Lower lobe of right lung (tissue), 2 donors: Measurements from ENCODE around the gene THAP2. TPM values are rescaled to one million over a fixed set of nuclear protein-coding genes. Genes with fewer than 3 reads are reported as not detected.

Source experiments
- ATAC-seq, 2 donors: fragments of 200-7000 bp; cut with Tn5 transposase; one replicate each; pipeline ENCODE4 v1.9.1; 2020 to 2022; ENCODE audit warnings: mild to moderate bottlenecking in 2 of 2, moderate library complexity in 2 of 2
- DNase-seq: peaks from one replicate; pipeline ENCODE4 v3.0.0-alpha.2; 2020
- H3K27ac ChIP-seq: fragments of 200-600 bp; one replicate; pipeline ENCODE4 v1.8.0; 2022
- H3K27me3 ChIP-seq: fragments of 200-600 bp; one replicate; pipeline ENCODE4 v1.8.0; 2022; ENCODE audit warnings: low read depth
- H3K36me3 ChIP-seq: fragments of 200-600 bp; one replicate; pipeline ENCODE4 v1.8.0; 2022; ENCODE audit warnings: mild to moderate bottlenecking
- H3K4me1 ChIP-seq: fragments of 200-600 bp; one replicate; pipeline ENCODE4 v1.8.0; 2022
- H3K4me3 ChIP-seq: fragments of 200-600 bp; one replicate; pipeline ENCODE4 v1.8.0; 2022; ENCODE audit warnings: mild to moderate bottlenecking
- H3K9me3 ChIP-seq: fragments of 200-600 bp; one replicate; pipeline ENCODE4 v1.8.0; 2022
- CTCF ChIP-seq: fragments of 200-600 bp; IDR thresholded peaks from one replicate; pipeline ENCODE4 v1.8.0; 2022; ENCODE audit warnings: antibody characterized with exemption, mild to moderate bottlenecking
- intact Hi-C: fragments of 100-400 bp; cut with DNase I; formaldehyde crosslinking; loops from one replicate; pipeline ENCODE4 v1.11.0; 2022
- total RNA-seq: library from RNA; stranded (reverse); fragmentation: NEBNext Ultra II Directional; extraction: Animal tissue kit (Norgen Biotek cat#: 25700); gene quantifications from one replicate; pipeline ENCODE4 v1.2.1, GENCODE V29; 2021
- donor health status: DM: no; HTN: yes; CAD: no; lungs with severe emphysema.

THAP2 gene
- total RNA-seq, 1 donor from 2014 or later = 6.1 TPM

DNA sequence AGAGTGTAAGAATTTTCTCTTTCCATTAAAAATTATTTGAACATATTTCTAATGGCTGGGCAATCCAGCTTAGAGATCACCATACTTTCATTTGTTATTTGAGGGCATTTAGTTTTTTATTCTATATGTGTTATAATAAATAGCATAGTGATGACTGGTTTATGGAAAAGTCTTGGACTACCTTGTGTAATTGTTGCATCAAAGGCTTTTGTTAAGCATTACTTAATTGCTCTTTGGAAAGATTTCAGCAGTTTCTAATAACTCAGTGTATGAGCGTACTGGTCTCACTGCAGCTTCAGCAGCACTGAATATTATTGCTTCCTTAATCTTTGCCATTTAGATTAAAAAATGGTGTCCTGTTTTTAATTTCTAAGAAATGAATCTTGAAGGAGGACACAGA lies 44.6 kb downstream of the THAP2 start:
- Histone ChIP-seq H3K9me3 (no peaks in the 10 kb centered on the region), H3K27ac (no peak overlapping the region), H3K36me3 (peaks cover 12% of the 10 kb centered on the region), H3K27me3 (no peaks in the 10 kb centered on the region), H3K4me3 (no peak overlapping the region), H3K4me1 (no peaks in the 10 kb centered on the region)
- no peak for DNase-seq
- intact Hi-C loops = no loop called here
- no peak for TF ChIP-seq CTCF
- no peak for ATAC-seq

- DNase-seq (no peak), ATAC-seq (no peak)
- H3K27me3 ChIP-seq = no peaks in the 10 kb centered on the region
- peaks cover 3% of the 10 kb centered on the region for H3K36me3 ChIP-seq
- TF ChIP-seq CTCF = no peak
- H3K4me1 ChIP-seq = no peaks in the 10 kb centered on the region
- no peak overlapping the region for H3K27ac ChIP-seq
- no peaks in the 10 kb centered on the region for H3K9me3 ChIP-seq
- H3K4me3 ChIP-seq = no peak overlapping the region
- intact Hi-C loops = no loop called here
Observed at GRCh38 chr12:71710276-71711125, 46.4 kb downstream of the THAP2 start.

DNA sequence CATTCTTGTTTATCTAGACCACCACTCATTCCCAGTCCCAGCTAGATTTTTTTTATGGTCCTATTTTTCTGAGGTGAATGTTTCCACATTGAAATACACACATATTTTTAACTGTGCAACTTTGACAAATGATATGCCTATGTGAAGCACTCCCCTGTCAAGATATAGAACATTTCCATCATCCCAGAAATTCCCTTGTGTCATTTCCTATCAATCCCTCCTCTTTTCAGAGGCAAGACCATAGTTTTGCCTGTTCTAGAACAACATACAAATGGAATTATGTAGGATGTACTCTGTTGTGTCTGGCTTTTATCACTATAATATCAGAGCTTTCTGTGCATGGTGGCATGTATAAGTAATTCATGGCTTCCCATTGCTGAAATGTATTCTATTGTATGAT lies 54.5 kb downstream of the THAP2 start:
- Histone ChIP-seq H3K9me3 (no peaks in the 10 kb centered on the region), H3K27ac (no peak overlapping the region), H3K4me1 (no peaks in the 10 kb centered on the region), H3K4me3 (no peak overlapping the region), H3K27me3 (no peaks in the 10 kb centered on the region), H3K36me3 (no peaks in the 10 kb centered on the region)
- ATAC-seq = no peak
- no peak for DNase-seq
- no peak for TF ChIP-seq CTCF
- intact Hi-C loops = no loop called here

DNA sequence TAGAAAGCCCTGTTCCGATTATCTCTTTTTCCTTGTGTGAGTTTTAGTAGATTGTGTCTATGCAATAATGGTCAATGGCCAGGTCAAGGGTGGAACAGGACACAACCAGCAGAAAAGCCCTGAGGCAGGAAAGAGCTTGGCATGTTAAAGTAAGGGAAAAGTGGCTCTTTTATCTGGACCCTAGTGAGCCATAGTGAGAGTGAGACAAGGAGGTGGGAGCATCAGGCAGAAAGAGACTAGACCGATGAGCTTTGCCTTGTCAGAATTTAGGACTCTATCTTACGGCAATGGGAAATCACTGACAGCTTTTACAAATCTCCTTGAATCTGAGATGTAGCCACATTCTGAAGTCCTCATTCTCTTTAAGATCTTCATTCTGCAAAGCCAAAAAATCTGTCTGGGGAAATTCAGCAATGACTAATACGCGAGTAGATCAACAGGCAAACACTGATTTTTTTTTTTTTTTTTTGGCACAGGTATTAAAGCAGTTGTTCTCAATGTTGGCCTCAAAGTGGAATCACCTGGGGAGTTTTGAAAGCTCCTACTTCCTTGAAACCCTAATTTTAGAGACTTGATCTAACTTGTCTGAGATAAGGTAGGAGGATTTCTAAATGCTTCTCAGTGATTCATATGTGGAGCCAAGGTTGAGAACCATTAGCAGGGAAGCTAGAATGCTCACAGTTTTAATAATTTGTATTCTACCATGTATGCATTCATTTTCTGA lies 55.7 kb downstream of the THAP2 start:
- DNase-seq = no peak
- Histone ChIP-seq H3K27ac (no peak overlapping the region), H3K9me3 (no peaks in the 10 kb centered on the region), H3K4me1 (no peaks in the 10 kb centered on the region), H3K4me3 (no peak overlapping the region), H3K27me3 (no peaks in the 10 kb centered on the region), H3K36me3 (no peaks in the 10 kb centered on the region)
- intact Hi-C loops = no loop called here
- peak in 1 of 2 donors; percentile 33 for ATAC-seq
- no peak for TF ChIP-seq CTCF

DNA sequence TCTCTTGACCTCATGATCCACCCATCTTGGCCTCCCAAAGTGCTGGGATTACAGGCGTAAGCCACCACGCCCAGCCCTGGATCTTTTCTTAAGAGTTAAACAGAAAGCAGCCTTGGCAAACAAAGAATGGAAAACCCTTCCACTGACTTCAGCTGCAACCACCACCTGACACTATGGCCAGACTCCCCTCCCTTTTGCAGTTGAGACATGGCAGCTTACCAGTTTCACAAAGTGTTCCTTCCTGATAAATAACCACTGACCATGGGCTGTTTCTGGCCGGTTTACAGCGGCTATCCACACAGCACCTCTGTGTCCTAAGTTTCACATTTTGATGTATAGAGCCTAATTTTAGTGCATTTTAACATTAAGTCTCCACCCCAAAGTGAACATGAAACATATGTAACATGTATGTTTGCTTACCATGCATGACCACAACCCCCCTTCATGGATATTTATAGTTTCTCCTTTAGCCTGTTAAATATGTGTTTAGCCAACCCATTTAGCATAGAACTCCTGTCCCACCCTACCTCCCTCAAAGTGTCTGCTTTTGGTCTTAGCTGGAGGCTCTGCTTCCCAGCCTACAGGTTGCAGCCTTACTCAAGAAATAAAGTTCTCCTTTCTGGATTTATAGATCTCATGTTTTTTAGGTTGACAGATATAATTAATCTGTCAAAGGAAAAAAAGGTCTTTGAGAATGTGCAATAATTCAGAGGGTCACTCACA lies 57.8 kb downstream of the THAP2 start:
- Histone ChIP-seq H3K27me3 (no peaks in the 10 kb centered on the region), H3K4me3 (no peak overlapping the region), H3K36me3 (no peaks in the 10 kb centered on the region), H3K4me1 (no peaks in the 10 kb centered on the region), H3K9me3 (no peaks in the 10 kb centered on the region), H3K27ac (no peak overlapping the region)
- ATAC-seq (no peak), DNase-seq (no peak)
- intact Hi-C loops = no loop called here
- no peak for TF ChIP-seq CTCF
